Measurements from ENCODE around the gene NOD2. TPM values are rescaled to one million over a fixed set of nuclear protein-coding genes. Genes with fewer than 3 reads are reported as not detected.
A peak's percentile ranks its signal among the peaks of the same experiment; 100 is the strongest.

The NOD2 gene
- polyA plus RNA-seq, 1 experiment: not detected

DNA sequence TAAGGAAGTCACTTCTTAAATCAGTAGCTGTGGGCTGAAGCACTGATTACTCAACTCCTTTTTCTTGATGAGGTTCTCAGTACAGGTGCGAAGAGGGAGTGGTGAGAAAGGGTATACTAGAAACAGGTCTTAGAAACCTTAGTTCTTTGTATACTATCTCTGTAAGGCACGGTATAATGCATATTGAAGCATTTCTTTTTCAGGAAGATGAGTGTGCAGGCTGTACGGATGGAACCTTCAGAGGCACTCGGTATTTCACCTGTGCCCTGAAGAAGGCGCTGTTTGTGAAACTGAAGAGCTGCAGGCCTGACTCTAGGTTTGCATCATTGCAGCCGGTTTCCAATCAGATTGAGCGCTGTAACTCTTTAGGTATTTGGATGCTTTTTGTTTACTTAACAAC lies 87.6 kb downstream of the NOD2 start:
- ChIA-PET POLR2A (no interaction called here), CTCF (interaction anchor here (0.8 to 6.6 kb wide), 2 partner anchors 25 to 187 kb away, joined by 3 to 91 read pairs; no protein-coding TSS in a partner anchor)
- H3K27ac ChIP-seq (ENCODE audit: low read depth, low read length): no peak overlapping the region
- no peak for DNase-seq (ENCODE audit: low read depth, low spot score)
- TF ChIP-seq, protein P1, sequence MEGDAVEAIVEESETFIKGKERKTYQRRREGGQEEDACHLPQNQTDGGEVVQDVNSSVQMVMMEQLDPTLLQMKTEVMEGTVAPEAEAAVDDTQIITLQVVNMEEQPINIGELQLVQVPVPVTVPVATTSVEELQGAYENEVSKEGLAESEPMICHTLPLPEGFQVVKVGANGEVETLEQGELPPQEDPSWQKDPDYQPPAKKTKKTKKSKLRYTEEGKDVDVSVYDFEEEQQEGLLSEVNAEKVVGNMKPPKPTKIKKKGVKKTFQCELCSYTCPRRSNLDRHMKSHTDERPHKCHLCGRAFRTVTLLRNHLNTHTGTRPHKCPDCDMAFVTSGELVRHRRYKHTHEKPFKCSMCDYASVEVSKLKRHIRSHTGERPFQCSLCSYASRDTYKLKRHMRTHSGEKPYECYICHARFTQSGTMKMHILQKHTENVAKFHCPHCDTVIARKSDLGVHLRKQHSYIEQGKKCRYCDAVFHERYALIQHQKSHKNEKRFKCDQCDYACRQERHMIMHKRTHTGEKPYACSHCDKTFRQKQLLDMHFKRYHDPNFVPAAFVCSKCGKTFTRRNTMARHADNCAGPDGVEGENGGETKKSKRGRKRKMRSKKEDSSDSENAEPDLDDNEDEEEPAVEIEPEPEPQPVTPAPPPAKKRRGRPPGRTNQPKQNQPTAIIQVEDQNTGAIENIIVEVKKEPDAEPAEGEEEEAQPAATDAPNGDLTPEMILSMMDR (IDR thresholded peaks at IDR 0.05; ENCODE audit: low read depth, low read length): 0 out of 2 replicates have a peak, but pooled peaks have one; percentile 10
- no peak overlapping the region for H3K4me3 ChIP-seq (ENCODE audit: low read depth, low read length)
- H3K27me3 ChIP-seq (ENCODE audit: control insufficient read depth, insufficient read depth, low read length): no peaks in the 10 kb centered on the region
- H3K9me3 ChIP-seq (ENCODE audit: control insufficient read depth, insufficient read depth, low read length): no peaks in the 10 kb centered on the region

DNA sequence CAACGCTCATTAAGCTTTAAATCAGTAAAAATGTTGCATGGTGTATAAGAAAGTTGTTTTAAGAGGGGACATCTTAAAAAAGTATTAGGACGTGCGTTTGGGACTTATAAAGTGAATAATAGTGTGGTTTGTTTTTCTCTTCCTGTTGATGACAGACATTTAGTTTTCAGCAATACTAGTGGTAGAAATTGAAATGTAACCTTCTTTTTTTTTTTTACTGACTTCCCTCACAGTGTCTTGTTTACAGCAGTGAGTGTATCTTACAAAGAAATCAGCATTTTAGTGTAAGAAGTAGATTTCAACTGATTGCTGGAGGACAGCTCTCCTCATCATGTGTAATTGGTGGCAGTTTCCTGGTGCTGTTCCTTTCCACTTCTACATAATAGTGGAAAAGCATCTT lies 88.1 kb downstream of the NOD2 start:
- H3K27me3 ChIP-seq (ENCODE audit: control insufficient read depth, insufficient read depth, low read length): no peaks in the 10 kb centered on the region
- POLR2A ChIA-PET: no interaction called here
- H3K4me3 ChIP-seq (ENCODE audit: low read depth, low read length): no peak overlapping the region
- no peak overlapping the region for H3K27ac ChIP-seq (ENCODE audit: low read depth, low read length)
- CTCF ChIA-PET: interaction anchor here (0.8 to 6.6 kb wide), 2 partner anchors 25 to 188 kb away, joined by 3 to 91 read pairs; no protein-coding TSS in a partner anchor
- TF ChIP-seq, protein P1 (IDR thresholded peaks at IDR 0.05; ENCODE audit: low read depth, low read length): no peak
- no peaks in the 10 kb centered on the region for H3K9me3 ChIP-seq (ENCODE audit: control insufficient read depth, insufficient read depth, low read length)
- DNase-seq (ENCODE audit: low read depth, low spot score): no peak

Small RNA genes lying within 50 kb of the gene (small RNA-seq; reads per million reads assigned to genes)
- gene MIR3181 (ENCODE audit: insufficient read length, low read depth): not detected

Other genes starting within 250 kb of the NOD2 start
- gene NKD1, start 145.2 kb upstream of the NOD2 start, polyA plus RNA-seq (2011; rRNA removed): not detected in 2 replicates
- not detected in 2 replicates for gene SNX20, start 12.3 kb upstream of the NOD2 start, polyA plus RNA-seq (2011; rRNA removed)
- 22.6 and 27.8 TPM in 2 replicates for gene CYLD, start 48.5 kb downstream of the NOD2 start, polyA plus RNA-seq (2011; rRNA removed)